Measurements from ENCODE around the gene DGKE.

- TF ChIP-seq, protein P1, sequence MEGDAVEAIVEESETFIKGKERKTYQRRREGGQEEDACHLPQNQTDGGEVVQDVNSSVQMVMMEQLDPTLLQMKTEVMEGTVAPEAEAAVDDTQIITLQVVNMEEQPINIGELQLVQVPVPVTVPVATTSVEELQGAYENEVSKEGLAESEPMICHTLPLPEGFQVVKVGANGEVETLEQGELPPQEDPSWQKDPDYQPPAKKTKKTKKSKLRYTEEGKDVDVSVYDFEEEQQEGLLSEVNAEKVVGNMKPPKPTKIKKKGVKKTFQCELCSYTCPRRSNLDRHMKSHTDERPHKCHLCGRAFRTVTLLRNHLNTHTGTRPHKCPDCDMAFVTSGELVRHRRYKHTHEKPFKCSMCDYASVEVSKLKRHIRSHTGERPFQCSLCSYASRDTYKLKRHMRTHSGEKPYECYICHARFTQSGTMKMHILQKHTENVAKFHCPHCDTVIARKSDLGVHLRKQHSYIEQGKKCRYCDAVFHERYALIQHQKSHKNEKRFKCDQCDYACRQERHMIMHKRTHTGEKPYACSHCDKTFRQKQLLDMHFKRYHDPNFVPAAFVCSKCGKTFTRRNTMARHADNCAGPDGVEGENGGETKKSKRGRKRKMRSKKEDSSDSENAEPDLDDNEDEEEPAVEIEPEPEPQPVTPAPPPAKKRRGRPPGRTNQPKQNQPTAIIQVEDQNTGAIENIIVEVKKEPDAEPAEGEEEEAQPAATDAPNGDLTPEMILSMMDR (tag by site-specific recombination; IDR thresholded peaks at IDR 0.05), result no peak
- TF ChIP-seq ZNF561 (tag by site-specific recombination; IDR thresholded peaks at IDR 0.05; ENCODE audit: borderline replicate concordance), result no peak
- no peak for TF ChIP-seq ELK4 (IDR thresholded peaks at IDR 0.05; ENCODE audit: borderline replicate concordance, low read depth, low read length)
- TF ChIP-seq, protein P2, sequence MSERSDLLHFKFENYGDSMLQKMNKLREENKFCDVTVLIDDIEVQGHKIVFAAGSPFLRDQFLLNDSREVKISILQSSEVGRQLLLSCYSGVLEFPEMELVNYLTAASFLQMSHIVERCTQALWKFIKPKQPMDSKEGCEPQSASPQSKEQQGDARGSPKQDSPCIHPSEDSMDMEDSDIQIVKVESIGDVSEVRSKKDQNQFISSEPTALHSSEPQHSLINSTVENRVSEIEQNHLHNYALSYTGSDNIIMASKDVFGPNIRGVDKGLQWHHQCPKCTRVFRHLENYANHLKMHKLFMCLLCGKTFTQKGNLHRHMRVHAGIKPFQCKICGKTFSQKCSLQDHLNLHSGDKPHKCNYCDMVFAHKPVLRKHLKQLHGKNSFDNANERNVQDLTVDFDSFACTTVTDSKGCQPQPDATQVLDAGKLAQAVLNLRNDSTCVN (tag by site-specific recombination; optimal IDR thresholded peaks at IDR 0.05), result no peak
- TF ChIP-seq ZSCAN16 (tag by site-specific recombination; IDR thresholded peaks at IDR 0.05), result no peak
- TF ChIP-seq ZBTB48 (tag by site-specific recombination; IDR thresholded peaks at IDR 0.05), result no peak
- TF ChIP-seq ZNF585B (tag by site-specific recombination; IDR thresholded peaks at IDR 0.05), result no peak
- no peak for TF ChIP-seq ZNF239 (tag by site-specific recombination; IDR thresholded peaks at IDR 0.05)
- no peak for TF ChIP-seq ZNF658 (tag by site-specific recombination; IDR thresholded peaks at IDR 0.05)
- TF ChIP-seq YY1 (tag by site-specific recombination; IDR thresholded peaks at IDR 0.05), result no peak
- TF ChIP-seq ZNF830 (tag by site-specific recombination; IDR thresholded peaks at IDR 0.05; ENCODE audit: low read depth), result no peak
- TF ChIP-seq BCL11A (tag by site-specific recombination; IDR thresholded peaks at IDR 0.05; ENCODE audit: low read depth), result no peak
- no peak for TF ChIP-seq ZNF423 (tag by site-specific recombination; IDR thresholded peaks at IDR 0.05)
Observed at GRCh38 chr17:56917559-56918296, 83.8 kb downstream of the DGKE start.

Measured in HEK293 (cell line).